GM18526 (cell line): ENCODE measurements around the gene CLTRN.

Experiments used
- POLR2A ChIP-seq: IDR thresholded peaks from 3 replicates; pipeline ENCODE4 v1.6.1; 2011; ENCODE audit not compliant: insufficient read length; ENCODE audit errors: extremely low read depth

Gene CLTRN, protein sequence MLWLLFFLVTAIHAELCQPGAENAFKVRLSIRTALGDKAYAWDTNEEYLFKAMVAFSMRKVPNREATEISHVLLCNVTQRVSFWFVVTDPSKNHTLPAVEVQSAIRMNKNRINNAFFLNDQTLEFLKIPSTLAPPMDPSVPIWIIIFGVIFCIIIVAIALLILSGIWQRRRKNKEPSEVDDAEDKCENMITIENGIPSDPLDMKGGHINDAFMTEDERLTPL

DNA sequence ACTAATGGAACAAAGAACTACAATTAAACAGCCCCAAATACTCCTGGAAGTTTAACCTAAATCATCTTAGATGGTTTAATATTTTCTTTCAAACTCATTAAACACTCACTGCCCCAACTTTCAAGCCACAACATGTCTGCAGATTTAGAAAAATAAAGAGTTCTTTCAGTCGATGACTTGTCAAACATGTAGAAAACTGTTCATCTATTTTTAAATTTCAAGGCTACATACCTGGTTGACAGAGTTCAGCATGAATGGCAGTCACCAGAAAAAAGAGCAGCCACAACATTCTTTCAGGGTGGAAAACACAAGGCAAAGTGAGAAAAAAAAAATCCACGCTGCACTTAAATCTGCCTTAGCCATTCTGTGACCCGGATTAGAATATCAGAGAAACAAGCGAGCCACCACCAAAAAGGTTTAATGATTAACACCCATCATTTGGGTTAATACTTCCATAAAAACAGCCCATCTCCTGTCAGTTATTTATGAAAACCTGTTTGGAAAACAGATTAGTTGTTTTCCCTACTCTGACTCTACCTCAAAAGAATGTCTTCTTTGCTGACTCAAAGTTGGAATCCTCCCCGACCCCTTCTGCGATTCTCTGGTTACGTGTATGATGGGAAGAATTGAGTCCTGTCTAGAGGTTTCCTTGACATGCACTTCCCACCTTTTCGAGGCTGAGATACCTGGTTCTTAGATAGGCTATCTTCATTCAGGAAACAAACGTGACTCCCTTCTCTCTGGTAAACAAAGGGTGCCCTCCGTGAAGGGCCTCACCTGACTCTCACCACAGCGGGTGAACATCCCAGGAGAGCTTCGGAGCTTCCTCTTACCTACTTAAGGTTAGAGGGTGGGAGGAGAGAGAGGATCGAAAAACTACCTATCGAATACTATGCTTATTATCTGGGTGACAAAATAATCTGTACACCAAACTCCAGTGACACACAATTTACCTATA, at the start of gene CLTRN:
TSS of gene CLTRN (minus strand) at position 319 of the 958 bp plus-strand sequence. CDS start at position 289, 30 bp downstream.
- no peak for TF ChIP-seq POLR2A

DNA sequence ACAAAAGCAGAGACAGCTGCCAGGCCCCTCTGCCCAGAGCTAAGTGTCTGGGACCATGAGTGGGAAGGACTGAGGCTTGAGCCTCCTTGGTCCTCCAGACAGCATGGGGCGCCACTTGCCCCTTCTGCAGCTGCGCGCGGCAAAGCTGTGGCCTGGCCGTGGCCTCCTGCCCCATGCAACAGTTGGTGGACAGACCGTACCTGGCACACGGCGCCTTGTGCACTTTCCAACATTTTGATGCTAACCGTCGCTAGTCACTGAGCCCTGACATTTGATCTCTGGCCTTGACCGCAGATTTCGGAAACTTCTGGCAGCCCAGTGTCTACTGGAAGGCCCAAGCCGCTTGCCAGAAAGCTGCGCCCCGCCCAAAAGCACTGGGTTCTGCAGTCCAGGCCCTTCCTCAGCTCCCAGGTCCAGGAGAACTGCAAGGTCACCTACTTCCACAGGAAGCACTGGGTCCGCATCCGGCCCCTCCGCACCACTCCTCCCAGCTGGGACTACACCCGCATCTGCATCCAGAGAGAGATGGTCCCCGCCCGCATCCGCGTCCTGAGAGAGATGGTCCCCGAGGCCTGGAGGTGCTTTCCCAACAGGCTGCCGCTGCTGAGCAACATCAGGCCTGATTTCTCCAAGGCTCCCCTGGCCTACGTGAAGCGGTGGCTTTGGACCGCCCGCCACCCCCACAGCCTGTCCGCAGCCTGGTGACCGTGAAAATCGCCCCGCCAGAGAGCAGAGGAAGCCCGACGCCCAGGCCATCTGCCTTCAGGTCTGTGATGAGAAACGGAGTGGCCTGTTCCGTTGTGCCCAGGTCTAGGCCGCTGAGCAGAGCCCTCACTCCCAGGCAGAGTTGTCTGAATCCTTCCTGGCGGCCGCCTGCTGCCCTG, 38.1 kb upstream of the CLTRN start:
- no peak for TF ChIP-seq POLR2A

DNA sequence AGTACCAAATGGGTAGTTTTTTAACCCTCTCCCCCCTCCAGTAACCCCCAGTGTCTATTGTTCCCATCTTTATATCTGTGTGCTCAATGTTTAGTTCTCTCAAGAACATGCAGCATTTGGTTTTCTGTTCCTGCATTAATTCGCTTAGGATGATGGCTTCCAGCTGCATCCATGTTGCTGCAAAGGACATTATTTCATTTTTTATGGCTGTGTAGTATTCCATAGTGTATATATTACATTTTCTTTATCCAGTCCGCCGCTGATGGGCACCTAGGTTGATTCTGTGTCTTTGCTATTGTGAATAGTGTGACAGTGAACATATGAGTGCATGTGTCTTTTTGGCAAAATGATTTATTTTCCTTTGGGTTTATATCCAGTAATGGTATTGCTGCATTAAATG, 31.9 kb upstream of the CLTRN start:
- TF ChIP-seq POLR2A, result no peak

DNA sequence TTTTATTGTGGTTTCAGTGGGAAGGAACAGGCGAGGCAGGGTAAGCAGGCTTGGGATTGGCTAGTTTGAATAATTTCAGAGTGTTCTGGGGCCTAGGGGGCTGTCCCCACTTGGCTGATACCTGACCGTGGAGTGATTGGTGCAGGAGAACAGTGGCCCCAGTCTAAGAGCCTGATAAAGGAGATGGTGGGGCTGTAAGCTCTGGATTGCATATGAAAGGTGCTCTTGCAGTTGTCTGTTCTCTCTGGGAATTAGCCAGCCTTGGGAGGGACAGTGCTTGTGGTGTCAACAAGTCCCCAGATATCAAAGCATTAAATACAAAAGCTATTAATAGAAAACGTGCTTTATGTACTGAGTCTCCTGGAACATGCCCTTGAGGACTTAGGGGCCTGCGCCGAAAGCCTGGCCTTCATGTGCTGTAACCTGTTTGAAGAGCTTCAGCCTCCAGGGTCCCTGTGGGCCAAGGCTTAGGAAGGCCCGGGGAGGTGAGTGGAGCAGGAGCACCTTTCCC, 30.4 kb upstream of the CLTRN start:
- no peak for TF ChIP-seq POLR2A

DNA sequence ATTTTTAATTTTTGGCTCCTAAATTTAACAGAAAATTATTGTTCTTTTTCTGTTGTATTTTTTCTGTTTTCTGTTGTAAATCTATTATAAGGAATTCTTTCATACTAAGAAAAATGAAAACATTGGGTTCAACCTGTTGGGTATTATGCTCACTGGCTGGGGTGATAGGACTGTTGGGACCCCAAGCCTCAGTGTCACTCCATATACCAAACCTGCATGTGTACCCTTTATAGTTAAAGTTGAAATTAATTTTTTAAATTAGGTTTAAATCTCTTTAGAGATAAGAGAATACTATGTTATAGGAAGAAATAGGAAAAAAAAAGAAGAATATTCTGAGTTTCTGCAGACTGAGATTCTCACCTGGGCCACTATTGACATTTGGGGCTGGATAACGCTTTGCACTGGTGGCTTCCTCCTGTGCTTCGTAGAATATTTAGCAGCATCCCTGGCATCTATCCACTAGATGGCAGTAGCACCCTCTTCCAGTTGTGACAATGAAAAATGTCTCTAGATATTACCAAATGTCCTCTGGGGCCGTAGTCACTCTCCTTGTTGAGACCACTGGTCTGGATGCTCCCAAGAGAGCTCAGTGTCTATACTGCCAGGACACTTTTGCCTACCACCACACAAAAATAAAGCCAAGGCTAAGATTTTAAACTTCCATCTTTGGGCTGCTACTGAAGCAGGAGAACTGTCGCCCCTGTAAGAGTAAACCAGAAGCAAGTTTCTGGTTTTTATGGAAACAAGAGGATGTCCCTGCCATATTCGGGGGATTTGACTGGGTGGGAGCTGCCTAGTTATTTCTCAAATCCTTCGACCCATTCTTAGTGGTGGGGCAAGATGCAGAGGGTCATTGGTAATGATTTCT, 22.4 kb upstream of the CLTRN start:
- TF ChIP-seq POLR2A, result no peak

DNA sequence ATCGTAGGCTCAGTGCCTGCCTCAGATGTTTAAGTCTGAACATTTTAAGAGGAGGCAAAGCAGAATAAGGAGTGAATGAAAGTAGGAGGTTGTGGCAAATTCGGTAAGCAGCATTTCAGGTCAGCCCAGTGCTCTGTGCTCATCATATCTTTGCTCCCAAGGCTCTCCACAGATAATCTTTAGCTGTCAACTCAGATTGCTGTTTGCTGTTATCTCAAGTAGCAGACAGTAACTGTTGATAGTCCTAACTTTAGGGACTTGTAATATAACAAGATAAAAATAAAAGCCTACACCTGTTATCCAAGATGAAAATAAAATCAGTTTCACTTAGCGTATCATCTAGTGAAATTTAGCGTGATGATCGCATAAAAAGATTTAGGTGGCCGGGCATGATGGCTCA, 18.6 kb upstream of the CLTRN start:
- no peak for TF ChIP-seq POLR2A

DNA sequence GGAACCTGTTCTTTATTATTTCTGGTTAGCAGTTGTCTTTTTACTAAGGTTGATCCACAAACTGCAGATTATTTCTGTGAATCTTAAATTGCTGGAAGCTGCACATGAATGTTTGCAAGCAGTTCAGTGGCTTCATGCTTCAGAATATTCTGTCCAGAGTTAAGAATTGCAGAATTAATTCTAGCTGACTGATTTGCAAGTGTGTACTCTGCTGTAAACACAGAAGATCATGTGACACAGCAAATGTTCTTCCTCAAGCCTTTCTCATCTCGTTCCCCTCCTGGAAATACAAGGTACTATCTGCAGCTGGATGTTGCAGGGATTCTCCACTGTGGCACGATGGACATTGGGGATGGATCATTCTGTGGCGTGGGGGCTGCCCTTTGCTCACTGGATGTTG, 16.8 kb upstream of the CLTRN start:
- TF ChIP-seq POLR2A, result no peak

DNA sequence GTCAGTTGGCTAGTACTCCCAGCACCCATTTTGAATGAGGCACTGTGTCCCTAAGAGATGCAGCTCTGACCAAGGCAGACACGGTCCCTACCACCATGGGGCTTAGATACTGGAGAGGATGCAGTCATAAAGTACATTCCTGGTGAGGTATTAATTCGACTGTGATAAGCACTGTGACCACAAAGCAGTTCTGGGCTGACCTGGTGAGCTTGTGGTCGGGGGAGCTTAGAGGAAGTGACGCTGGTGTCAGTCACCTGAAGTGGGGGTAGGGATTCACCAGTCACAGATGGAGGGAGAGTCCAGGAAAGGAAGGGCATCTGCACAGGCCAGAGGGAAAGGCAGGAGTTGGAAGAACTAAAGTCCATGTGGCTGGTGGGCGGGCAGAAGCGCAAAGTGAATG, 15.8 kb upstream of the CLTRN start:
- no peak for TF ChIP-seq POLR2A

DNA sequence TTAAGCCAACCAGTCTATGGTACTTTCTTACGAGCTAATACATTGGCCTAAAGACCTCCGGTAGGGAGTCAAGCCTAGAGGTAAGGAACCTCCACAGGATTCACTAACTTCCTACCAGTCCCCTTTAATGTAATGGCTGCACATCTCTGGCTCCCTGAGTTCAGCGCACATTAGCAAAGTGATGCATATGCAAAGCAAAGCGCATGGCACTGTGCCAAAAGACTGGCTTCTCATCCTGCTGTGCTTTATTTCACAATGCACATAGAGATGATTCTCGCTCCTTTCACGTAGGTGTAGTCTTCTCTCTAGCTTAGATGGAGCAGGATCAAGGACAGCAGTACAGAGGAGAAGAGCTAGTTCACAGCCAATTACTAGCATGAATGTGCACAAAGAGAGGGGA, 14.6 kb upstream of the CLTRN start:
- no peak for TF ChIP-seq POLR2A

DNA sequence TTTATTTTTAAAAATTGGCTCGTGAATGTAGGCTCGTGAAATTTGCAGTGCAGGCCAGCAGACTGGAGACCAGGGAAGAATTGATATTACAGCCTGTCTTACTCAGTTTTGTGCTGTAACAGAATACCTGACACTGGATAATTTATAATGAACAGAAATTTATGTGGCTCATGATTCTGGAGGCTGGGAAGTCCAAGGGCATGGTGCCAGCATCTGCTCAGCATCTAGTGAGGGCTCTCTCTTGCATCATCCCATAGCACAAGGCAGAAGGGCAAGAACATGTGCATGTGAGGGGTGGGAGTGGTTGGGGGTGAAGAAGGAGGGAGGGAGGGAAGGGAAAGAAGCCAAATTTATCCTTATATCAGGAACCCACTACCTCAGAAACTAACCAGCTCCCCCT, 13.7 kb upstream of the CLTRN start:
- no peak for TF ChIP-seq POLR2A

DNA sequence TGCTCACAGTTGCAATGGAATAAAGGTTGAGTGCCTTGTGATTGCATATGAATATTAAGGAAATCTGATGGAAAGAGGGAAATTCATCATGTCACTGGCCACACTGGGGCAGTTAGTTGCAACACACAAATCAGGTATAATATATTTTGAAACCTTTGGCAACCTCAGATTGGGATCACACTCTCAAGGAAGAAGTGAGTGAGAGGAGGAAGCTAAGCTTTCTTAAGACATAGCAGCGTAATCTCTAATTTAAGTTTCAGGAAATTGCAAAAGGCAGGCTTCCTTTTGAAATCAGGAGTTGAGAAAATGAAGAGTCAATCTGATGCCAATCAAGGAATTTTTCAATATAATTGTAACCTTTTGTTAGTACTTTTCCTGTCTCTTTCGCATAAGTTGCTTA, 12.3 kb upstream of the CLTRN start:
- no peak for TF ChIP-seq POLR2A

DNA sequence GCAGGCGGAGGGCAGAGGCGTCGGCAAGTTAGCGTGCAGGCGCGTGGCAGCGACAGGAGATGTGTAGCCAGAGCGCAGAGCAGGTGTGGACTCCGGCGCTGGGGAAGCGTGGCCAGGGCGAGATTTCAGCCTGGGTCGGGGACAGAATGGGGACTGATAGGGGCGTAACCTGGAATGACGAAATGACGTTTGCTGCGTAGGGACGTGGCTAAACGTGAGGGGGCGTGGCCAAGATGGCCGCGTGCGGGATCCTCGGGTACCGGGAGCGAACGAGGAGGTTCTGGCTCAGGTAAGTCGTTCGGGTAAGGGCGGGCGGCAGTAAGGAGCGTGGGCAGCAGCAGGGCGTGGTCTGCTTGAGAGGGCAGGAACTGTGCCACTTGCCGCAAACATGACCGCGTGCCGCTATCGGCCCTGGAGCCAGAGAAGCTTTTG, 10.9 kb upstream of the CLTRN start:
- TF ChIP-seq POLR2A, result peak; percentile 48

DNA sequence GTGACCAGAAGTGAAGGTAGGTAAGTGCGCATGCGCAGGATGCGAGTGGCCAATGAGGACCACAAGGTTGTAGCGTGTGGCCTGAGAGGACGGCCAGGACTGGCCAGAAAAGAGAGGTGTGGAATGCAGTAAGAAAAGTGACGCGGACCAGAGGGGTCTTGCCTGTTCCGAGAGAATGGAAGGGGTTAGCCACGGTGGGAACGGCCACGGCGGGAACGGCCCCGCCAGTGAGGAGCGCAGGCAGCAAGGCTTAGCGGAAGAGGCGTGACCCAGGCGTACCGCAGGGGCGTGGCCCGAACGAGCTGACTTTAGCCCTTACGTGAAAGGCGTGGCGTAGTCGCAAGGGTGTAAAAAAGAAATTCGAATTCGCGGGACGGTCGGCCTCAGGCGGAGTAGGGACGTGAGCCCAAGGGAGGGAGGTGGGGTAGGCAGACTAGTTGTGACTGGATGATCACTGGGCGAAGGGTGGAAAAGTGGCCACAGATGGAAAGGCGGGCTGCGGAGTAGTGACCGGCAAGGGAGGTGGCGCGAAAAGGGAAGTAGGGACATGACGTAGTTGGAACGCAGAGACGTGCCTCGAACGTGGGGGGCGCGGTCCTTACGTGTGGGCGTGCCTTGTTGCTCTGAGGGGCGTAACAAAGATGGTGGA, 10.4 kb upstream of the CLTRN start:
- TF ChIP-seq POLR2A, result peak; percentile 77

DNA sequence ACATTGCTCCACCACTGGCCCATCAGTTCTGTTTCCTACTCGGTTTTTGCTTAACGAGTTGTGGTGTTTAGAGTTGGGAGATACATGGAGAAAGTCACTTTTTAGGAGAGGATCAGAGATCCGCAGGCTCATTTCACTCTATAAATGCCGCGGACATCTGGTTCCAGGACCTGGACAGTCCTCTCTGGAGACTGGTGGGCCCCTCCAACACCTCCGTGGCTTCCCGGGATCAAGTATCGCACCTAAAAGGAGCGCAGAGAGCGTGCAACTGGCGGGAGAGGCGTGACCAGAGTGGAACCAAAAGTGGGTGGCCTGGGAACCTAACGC, 9.9 kb upstream of the CLTRN start:
- no peak for TF ChIP-seq POLR2A

DNA sequence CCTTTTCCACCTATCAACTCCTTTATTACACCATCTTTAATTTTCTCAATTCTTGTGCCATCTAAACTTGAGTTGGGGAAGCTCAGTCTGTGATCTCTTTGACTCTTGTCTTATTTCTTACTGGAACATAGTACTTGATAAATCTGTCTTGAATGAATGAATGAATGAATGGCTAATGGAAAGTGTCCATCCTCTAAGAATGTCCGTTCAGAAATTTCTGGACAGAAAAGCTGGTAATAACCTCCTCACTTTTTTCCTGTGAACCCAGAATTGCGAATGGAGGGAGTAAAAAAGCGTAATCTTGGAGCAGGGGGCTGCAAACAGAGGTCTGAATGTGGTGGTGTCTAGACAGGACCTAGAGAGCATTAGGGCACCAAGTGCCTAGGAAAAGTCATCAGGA, 9.4 kb upstream of the CLTRN start:
- TF ChIP-seq POLR2A, result no peak
